GM18858 (cell line): Measurements from ENCODE around the gene TSPAN31.

ENCODE experiments used
- ATAC-seq: cut with Tn5 transposase; IDR thresholded peaks from one replicate; pipeline ENCODE4 v1.9.1; 2021; ENCODE audit not compliant: unreplicated experiment

The TSPAN31 gene

GRCh38 chr12:57735198-57735855 is 9.5 kb upstream of the TSPAN31 start:
- no peak for ATAC-seq

GRCh38 chr12:57735952-57736740 is 8.7 kb upstream of the TSPAN31 start:
- ATAC-seq: no peak

- ATAC-seq: no peak
These were observed 7.9 kb upstream of the TSPAN31 start for GRCh38 chr12:57736741-57737466.

GRCh38 chr12:57737467-57738460 is 7.1 kb upstream of the TSPAN31 start:
- no peak for ATAC-seq

DNA sequence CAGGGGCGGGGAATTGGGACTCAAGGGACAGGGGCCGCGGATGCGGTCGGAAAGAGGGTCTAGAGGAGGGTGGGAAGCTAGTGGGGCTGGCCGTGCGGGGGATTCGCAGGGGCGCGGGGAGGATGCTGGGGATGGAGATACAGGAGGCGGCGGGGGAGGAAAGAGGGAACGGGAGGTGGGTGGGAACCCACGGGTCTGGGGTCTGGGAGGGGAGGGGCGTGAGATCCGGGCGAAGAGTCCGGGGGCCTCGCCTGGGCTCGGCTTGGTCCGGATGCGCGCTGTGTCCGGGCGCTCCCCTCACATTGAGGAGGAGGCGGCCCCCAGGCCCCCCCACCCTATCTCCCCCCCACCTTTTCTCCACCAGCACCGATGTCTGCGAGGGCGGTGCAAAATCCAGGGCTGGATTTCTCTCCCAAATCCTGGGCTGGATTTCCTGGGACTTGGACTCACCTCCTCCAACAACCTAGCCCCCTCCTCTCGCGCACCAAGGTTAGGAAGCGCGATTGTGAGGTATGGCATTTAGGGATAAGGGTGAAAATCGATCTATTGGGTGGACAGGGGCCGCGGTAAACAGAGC is 6.1 kb upstream of the TSPAN31 start, which contains the start of gene AGAP2:
Gene AGAP2 (minus strand): TSS at position 82 of the 577 bp plus-strand sequence. CDS start 496 bp downstream, outside the sequence.
- ATAC-seq: no peak

DNA sequence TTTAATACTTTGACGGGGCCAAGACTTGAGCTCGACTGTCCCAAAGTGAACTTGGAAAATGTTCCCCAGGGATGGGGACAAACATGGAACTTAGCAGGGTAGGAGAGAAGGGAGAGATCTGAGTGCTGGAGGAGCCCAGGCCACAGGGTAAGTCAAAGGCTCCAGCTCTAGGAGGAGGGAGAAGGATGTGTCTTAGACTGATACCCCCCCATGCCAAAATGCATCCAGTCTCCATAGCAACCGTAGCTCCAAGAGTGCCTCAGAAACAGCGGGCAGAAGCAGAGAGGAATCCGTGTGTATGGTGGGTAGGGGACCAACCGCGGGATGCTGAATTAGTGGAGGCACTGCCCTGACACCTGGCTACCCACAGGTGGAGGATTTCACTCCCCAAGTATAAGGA is 5.5 kb upstream of the TSPAN31 start:
- ATAC-seq: no peak

DNA sequence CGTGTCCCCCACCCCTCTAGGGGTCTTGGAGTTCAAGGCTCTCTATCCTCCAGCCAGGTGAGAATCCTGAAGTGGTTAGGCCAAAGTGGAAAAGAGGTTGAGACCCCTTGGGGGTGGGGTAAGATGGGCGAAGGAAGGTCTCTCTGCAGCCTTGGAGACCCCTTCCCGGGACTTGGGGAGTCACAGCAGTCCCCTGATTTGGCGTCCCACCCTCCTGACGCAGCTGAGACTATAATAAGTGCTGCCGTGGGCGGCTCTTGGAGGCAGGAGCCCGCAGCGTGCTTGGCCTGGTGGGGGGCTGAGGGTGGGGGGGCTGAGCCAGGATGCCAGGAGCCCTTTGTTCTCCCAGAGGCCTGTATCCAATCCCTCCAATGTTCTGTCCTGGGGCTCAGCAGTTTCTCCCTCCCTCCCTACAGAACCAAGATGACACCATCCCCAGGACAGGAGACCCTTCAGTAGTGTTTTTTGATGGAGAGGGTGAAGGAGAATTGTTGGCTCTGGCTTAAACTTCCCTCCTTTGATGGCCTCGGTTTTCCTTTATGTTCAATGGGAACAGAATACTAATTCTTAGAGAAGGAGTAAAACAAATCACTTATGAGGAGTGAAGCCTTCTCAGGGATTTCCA is 4.8 kb upstream of the TSPAN31 start:
- ATAC-seq: no peak

GRCh38 chr12:57740656-57741412 is 4.0 kb upstream of the TSPAN31 start:
- peak; percentile 64 for ATAC-seq

GRCh38 chr12:57741413-57741789 is 3.4 kb upstream of the TSPAN31 start:
- no peak for ATAC-seq

DNA sequence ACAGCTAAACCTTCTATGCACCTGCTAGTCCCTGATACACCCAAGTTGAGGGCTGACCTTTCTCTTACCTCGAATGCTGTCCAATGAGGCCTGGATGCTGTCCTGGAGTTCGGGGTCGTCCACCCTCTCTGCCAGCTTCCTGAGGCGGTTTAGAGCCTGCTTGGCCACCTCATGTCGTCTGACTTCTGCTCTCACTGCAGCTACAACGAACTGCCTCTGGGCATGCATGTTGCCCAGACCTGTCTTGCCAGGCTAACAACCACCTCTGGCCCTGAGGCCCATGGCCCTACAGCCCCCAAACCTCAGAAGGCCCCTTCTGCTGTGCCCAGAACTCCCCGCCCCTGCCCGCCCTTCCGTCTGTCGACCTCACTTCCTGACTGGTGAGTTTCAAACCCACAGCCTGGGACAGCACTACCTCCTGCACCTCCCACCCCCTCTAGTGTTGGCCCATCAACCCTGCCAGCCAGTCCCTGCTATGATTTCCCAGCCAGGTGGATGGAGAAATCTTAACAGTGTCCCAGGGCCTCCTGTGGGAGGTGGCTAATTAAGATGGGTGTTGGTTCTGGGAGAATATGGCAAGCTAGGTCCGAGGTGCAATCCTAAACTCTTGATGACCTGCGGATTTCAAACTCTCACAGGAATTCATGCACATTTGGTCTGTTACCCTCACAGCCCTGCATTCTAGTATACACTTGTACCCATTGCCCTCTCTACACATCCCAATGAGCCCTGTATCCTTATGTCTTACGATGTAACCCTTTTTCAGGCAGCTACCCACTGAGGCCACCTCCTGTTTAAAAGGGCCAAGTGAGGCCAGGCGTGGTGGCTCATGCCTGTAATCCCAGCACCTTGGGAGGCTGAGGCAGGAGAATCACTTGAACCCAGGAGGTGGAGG is 2.7 kb upstream of the TSPAN31 start:
- peak; percentile 49 for ATAC-seq

- ATAC-seq: no peak
These were observed 1.1 kb upstream of the TSPAN31 start for GRCh38 chr12:57743769-57744168.

DNA sequence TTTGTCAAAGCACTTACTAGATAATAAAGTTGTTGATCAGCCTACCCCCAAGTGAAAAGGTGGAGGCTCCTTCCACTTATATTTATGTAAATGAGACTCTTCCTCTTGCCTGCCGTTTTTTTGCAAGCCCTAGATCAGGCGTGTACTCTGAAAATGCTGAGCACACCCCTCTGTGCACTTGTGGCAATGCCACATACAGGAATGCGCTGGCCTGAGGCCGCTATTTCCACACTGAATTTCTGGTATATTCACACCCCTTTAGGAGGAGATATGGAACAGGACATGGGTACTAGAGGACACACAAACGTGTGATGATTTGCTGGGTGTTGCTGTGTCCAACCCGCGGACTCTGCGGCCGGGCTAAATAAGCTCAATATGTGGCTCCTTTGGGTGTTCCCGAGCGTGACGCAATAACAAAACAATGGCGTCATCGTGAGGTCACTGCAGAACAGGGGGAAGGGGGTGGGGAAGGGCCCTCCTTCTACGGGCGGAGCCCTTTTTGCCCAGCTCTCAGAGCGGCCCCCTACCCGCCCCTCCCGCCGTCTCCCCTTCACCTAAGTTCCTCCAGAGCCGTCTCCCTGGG is 554 bp upstream of the TSPAN31 start:
- peak; percentile 5 for ATAC-seq

GRCh38 chr12:57745485-57745881 is 644 bp downstream of the TSPAN31 start:
- ATAC-seq: no peak

- no peak for ATAC-seq
These were observed 1.2 kb downstream of the TSPAN31 start for GRCh38 chr12:57746025-57746424.

GRCh38 chr12:57749061-57749460 is 4.2 kb downstream of the TSPAN31 start:
- ATAC-seq: no peak

DNA sequence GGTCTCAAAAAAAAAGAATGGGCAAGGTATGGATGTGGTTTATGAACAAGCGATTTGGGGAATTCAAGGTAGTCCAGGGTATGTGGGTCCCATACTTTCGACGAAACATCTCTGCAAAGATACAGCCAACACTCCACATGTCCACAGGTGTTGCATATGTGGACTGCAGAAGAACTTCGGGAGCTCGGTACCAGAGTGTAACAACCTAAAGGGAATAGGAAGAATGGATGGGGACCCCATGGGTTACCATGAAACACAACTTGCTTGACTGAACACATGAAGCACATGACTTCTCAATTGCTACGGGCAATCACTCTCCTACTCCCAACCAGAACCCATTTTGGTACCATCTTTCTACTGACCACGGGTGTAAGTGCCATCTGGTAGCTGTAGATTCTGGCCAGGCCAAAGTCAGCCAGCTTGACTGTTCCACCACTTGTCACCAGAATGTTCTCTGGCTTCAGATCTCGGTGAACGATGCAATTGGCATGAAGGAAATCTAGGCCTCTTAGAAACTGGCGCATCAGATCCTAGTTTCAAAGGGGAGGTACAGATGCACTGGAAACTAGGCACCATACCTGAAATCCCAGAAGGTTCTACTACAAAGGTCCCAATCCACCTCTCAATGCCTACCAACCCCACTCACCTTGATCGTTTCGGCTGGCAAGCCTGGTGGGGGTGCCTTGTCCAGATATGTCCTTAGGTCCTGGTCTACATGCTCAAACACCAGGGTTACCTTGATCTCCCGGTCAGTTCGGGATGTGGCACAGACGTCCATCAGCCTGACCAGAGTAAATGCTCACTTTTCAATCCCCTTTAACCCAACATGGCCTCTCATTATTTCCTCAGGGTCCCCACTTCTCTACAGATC is 6.0 kb downstream of the TSPAN31 start:
- no peak for ATAC-seq

DNA sequence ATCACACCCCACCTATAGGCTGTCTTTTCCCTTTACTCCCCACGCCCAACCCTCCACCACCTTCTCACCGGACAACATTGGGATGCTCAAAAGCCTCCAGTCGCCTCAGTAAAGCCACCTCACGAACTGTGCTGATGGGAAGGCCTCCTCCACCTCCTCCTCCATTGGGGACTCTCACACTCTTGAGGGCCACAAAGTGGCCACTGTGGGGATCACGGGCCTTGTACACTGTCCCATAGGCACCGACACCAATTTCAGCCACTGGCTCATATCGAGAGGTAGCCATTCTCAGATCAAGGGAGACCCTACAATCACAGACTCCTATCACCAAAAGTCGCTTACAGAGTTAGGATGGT is 6.6 kb downstream of the TSPAN31 start:
- ATAC-seq: no peak
